ENCODE measurements around the gene FHIP2A. TPM values are rescaled to one million over a fixed set of nuclear protein-coding genes. Genes with fewer than 3 reads are reported as not detected.
"Not testable (repeated sequence)": the region's sequence is repeated elsewhere in the genome, so short reads cannot be mapped to it uniquely, and the experiment has no call there.

The FHIP2A gene
- total RNA-seq, 4 donors from 2014 or later, result 35.4 to 68.8 (median 58.0) TPM

DNA sequence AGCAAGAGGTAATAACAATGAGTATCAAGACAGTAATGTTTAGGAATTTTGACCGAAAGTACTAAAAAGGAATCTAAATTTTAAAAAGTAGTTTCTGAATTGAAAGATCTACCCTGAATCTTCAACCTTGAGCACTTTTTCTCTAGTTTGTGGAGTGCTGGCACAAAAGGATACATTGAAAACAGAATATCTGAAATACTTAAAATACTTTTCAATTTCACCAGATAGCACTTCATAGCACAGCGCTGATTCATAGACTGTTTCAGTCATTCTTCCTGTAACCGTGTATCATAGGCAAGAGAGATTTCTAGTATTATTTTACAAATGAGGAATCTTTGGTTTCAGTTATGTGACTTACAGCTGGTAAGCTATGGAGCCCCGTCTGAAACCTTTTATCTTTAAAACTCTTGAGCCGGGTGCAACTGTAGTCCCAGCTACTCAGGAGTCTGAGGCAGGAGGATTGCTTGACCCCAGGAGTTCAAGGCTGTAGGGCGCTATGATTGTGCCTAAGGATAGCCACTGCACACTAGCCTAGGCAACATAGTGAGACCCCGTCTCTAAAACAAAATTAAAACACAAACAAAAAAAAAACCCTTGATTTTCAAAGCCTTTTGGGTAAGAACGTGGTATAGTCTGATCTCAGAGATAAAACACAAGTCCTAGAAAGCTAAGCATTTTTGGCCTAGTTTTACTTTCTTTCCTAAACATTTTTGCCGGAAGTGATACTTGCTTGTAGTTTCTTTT lies 35.1 kb downstream of the FHIP2A start:
- Histone ChIP-seq H3K36me3 (peaks cover 0 to 81% (median 6%) of the 10 kb centered on the region in 3 donors), H3K4me3 (no peak overlapping the region), H3K4me1 (peaks cover 0 to 6% (median 0%) of the 10 kb centered on the region in 4 donors), H3K9me3 (no peaks in the 10 kb centered on the region), H3K27ac (no peak overlapping the region), H3K27me3 (no peaks in the 10 kb centered on the region)
- TF ChIP-seq POLR2A (IDR thresholded peaks at IDR 0.05) (no peak), CTCF (IDR thresholded peaks at IDR 0.05) (no peak), EP300 (IDR thresholded peaks at IDR 0.05) (no peak)
- WGBS, 2 donors, result 77 to 82% methylated on average over 9 of the region's 9 CpGs
- DNase-seq (ENCODE audit: low spot score in 2 of 2), result no peak

GRCh38 chr10:114857288-114857565 lies 35.6 kb downstream of the FHIP2A start:
- peaks cover 0 to 83% (median 6%) of the 10 kb centered on the region in 3 donors for H3K36me3 ChIP-seq
- not testable (repeated sequence) for DNase-seq (ENCODE audit: low spot score in 2 of 2); H3K27ac ChIP-seq; H3K4me3 ChIP-seq; H3K4me1 ChIP-seq; H3K9me3 ChIP-seq; H3K27me3 ChIP-seq
- WGBS, 2 donors, result 93 to 94% methylated on average over 8 of the region's 8 CpGs

GRCh38 chr10:114857922-114858629 lies 36.5 kb downstream of the FHIP2A start:
- H3K9me3 ChIP-seq, result no peaks in the 10 kb centered on the region
- 63 to 82% methylated on average over 2 of the region's 2 CpGs for WGBS, 2 donors
- no peak overlapping the region for H3K4me3 ChIP-seq
- peaks cover 0 to 6% (median 0%) of the 10 kb centered on the region in 4 donors for H3K4me1 ChIP-seq
- no peak for DNase-seq (ENCODE audit: low spot score in 2 of 2)
- TF ChIP-seq EP300 (IDR thresholded peaks at IDR 0.05) (no peak), CTCF (IDR thresholded peaks at IDR 0.05) (no peak), POLR2A (IDR thresholded peaks at IDR 0.05) (no peak)
- H3K27me3 ChIP-seq, result no peaks in the 10 kb centered on the region
- H3K27ac ChIP-seq, result no peak overlapping the region
- H3K36me3 ChIP-seq, result peaks cover 0 to 84% (median 6%) of the 10 kb centered on the region in 3 donors

DNA sequence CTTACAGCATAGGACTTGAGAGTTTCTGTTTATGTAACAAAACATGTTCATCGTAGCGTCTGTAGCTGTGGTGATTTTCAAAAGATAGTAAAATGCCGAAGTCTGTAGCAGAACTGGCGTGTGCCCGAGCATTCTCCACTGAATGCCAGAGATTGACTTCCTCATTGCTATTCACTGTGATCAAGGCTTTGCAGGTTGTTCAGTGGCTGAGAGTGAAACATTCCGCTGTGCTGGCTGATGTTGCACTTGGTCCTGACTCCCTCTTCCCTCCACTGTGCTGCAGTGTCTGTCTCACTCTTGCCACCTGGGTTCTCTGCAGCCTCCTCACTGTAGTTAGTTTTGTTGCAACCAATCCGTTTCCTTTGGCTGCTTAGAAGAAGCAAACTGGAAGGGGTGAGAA lies 37.6 kb downstream of the FHIP2A start:
- no peak for TF ChIP-seq POLR2A (IDR thresholded peaks at IDR 0.05)
- no peak for TF ChIP-seq CTCF (IDR thresholded peaks at IDR 0.05)
- H3K4me3 ChIP-seq, result no peak overlapping the region
- no peaks in the 10 kb centered on the region for H3K27me3 ChIP-seq
- H3K27ac ChIP-seq, result no peak overlapping the region
- DNase-seq (ENCODE audit: low spot score in 2 of 2), result no peak
- H3K9me3 ChIP-seq, result no peaks in the 10 kb centered on the region
- H3K4me1 ChIP-seq, result peaks cover 0 to 6% (median 0%) of the 10 kb centered on the region in 4 donors
- H3K36me3 ChIP-seq, result peaks cover 0 to 87% (median 6%) of the 10 kb centered on the region in 3 donors
- WGBS, 2 donors, result 92 to 93% methylated on average over 7 of the region's 7 CpGs

GRCh38 chr10:114862456-114862855 lies 40.9 kb downstream of the FHIP2A start:
- WGBS, 2 donors, result 90 to 91% methylated on average over 4 of the region's 4 CpGs
- peaks cover 0 to 81% (median under 1%) of the 10 kb centered on the region in 3 donors for H3K36me3 ChIP-seq
- DNase-seq (ENCODE audit: low spot score in 2 of 2), result no peak

More at GRCh38 chr10:114862456-114862855, 40.9 kb downstream of the FHIP2A start:
- H3K4me1 ChIP-seq, result peaks cover 0 to 6% (median 0%) of the 10 kb centered on the region in 4 donors
- no peak overlapping the region for H3K27ac ChIP-seq
- TF ChIP-seq EP300 (IDR thresholded peaks at IDR 0.05) (no peak), POLR2A (IDR thresholded peaks at IDR 0.05) (no peak), CTCF (IDR thresholded peaks at IDR 0.05) (no peak)
- no peaks in the 10 kb centered on the region for H3K27me3 ChIP-seq
- H3K4me3 ChIP-seq, result no peak overlapping the region
- no peaks in the 10 kb centered on the region for H3K9me3 ChIP-seq
